ENCODE measurements around the gene PPP1R15A. TPM values are rescaled to one million over a fixed set of nuclear protein-coding genes. Genes with fewer than 3 reads are reported as not detected.
"Not testable (repeated sequence)": the region's sequence is repeated elsewhere in the genome, so short reads cannot be mapped to it uniquely, and the experiment has no call there.

The PPP1R15A gene
- total RNA-seq, 1 experiment from 2014 or later = 41.2 TPM

DNA sequence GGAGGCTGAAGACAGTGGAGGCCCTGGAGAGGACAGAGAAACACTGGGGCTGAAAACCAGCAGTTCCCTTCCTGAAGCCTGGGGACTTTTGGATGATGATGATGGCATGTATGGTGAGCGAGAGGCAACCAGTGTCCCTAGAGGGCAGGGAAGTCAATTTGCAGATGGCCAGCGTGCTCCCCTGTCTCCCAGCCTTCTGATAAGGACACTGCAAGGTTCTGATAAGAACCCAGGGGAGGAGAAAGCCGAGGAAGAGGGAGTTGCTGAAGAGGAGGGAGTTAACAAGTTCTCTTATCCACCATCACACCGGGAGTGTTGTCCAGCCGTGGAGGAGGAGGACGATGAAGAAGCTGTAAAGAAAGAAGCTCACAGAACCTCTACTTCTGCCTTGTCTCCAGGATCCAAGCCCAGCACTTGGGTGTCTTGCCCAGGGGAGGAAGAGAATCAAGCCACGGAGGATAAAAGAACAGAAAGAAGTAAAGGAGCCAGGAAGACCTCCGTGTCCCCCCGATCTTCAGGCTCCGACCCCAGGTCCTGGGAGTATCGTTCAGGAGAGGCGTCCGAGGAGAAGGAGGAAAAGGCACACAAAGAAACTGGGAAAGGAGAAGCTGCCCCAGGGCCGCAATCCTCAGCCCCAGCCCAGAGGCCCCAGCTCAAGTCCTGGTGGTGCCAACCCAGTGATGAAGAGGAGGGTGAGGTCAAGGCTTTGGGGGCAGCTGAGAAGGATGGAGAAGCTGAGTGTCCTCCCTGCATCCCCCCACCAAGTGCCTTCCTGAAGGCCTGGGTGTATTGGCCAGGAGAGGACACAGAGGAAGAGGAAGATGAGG lies 1.5 kb downstream of the PPP1R15A start:
- peaks cover 33% of the 10 kb centered on the region for H3K4me1 ChIP-seq (ENCODE audit: insufficient read depth, low read length, poor library complexity, severe bottlenecking)
- POLR2A ChIA-PET (ENCODE audit: low non-redundant PET) = no interaction called here
- H3K9me3 ChIP-seq (ENCODE audit: low read depth, low read length, poor library complexity, severe bottlenecking) = no peaks in the 10 kb centered on the region
- BruUV-seq (replicated peaks) = no TSS peak
- peaks cover 32% of the 10 kb centered on the region for H3K36me3 ChIP-seq (ENCODE audit: insufficient read depth, low read length, poor library complexity, severe bottlenecking)
- TF ChIP-seq, protein P1, sequence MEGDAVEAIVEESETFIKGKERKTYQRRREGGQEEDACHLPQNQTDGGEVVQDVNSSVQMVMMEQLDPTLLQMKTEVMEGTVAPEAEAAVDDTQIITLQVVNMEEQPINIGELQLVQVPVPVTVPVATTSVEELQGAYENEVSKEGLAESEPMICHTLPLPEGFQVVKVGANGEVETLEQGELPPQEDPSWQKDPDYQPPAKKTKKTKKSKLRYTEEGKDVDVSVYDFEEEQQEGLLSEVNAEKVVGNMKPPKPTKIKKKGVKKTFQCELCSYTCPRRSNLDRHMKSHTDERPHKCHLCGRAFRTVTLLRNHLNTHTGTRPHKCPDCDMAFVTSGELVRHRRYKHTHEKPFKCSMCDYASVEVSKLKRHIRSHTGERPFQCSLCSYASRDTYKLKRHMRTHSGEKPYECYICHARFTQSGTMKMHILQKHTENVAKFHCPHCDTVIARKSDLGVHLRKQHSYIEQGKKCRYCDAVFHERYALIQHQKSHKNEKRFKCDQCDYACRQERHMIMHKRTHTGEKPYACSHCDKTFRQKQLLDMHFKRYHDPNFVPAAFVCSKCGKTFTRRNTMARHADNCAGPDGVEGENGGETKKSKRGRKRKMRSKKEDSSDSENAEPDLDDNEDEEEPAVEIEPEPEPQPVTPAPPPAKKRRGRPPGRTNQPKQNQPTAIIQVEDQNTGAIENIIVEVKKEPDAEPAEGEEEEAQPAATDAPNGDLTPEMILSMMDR (conservative IDR thresholded peaks at IDR 0.05; ENCODE audit: low read depth, low read length) = no peak
- TF ChIP-seq EZH2 (IDR thresholded peaks at IDR 0.05; ENCODE audit: borderline replicate concordance, low read depth, low read length, poor library complexity, severe bottlenecking) = no peak
- intact Hi-C loops (cut with micrococcal nuclease; ENCODE audit: unreplicated experiment) = loop anchor here (10.0 kb wide), 1 partner anchor 91 kb away; the partner anchor contains the start of gene FTL
- H3K27me3 ChIP-seq (replicated peaks; ENCODE audit: insufficient read depth, low read depth, low read length, poor library complexity) = no peaks in the 10 kb centered on the region
- CTCF ChIA-PET = no interaction called here
- peak overlapping the region; percentile 99 for H3K27ac ChIP-seq (ENCODE audit: low read depth, low read length, poor library complexity, severe bottlenecking)
- H3K4me3 ChIP-seq (ENCODE audit: low read depth, low read length, poor library complexity, severe bottlenecking) = peak overlapping the region; percentile 91
- DNase-seq (ENCODE audit: low spot score) = no peak

- no TSS peak for BruUV-seq (replicated peaks)
- no peak for DNase-seq (ENCODE audit: low spot score)
- POLR2A ChIA-PET (ENCODE audit: low non-redundant PET) = interaction anchor here (0.7 kb wide), 1 partner anchor 25 kb away, joined by 7 read pairs; the partner anchor contains the start of gene NUCB1
- TF ChIP-seq, protein P1 (conservative IDR thresholded peaks at IDR 0.05; ENCODE audit: low read depth, low read length) = no peak
- TF ChIP-seq EZH2 (IDR thresholded peaks at IDR 0.05; ENCODE audit: borderline replicate concordance, low read depth, low read length, poor library complexity, severe bottlenecking) = no peak
- intact Hi-C loops (cut with micrococcal nuclease; ENCODE audit: unreplicated experiment) = loop anchor here (10.0 kb wide), 1 partner anchor 90 kb away; the partner anchor contains the start of gene FTL
- peaks cover 30% of the 10 kb centered on the region for H3K4me1 ChIP-seq (ENCODE audit: insufficient read depth, low read length, poor library complexity, severe bottlenecking)
- H3K4me3 ChIP-seq (ENCODE audit: low read depth, low read length, poor library complexity, severe bottlenecking) = peak overlapping the region; percentile 91
- peak overlapping the region; percentile 99 for H3K27ac ChIP-seq (ENCODE audit: low read depth, low read length, poor library complexity, severe bottlenecking)
- no peaks in the 10 kb centered on the region for H3K9me3 ChIP-seq (ENCODE audit: low read depth, low read length, poor library complexity, severe bottlenecking)
- H3K36me3 ChIP-seq (ENCODE audit: insufficient read depth, low read length, poor library complexity, severe bottlenecking) = peaks cover 32% of the 10 kb centered on the region
- no peaks in the 10 kb centered on the region for H3K27me3 ChIP-seq (replicated peaks; ENCODE audit: insufficient read depth, low read depth, low read length, poor library complexity)
- CTCF ChIA-PET = no interaction called here
These were observed 2.3 kb downstream of the PPP1R15A start for GRCh38 chr19:48874303-48875135.

- not testable (repeated sequence) for H3K27me3 ChIP-seq (replicated peaks; ENCODE audit: insufficient read depth, low read depth, low read length, poor library complexity); BruUV-seq (replicated peaks); DNase-seq (ENCODE audit: low spot score); H3K9me3 ChIP-seq (ENCODE audit: low read depth, low read length, poor library complexity, severe bottlenecking)
- intact Hi-C loops (cut with micrococcal nuclease; ENCODE audit: unreplicated experiment) = loop anchor here (10.0 kb wide), 1 partner anchor 88 kb away; the partner anchor contains the start of gene FTL
- H3K27ac ChIP-seq (ENCODE audit: low read depth, low read length, poor library complexity, severe bottlenecking) = peak overlapping the region; percentile 99
- CTCF ChIA-PET = interaction anchor here (0.6 kb wide), 1 partner anchor 33 kb away, joined by 3 read pairs; no protein-coding TSS in a partner anchor
- H3K36me3 ChIP-seq (ENCODE audit: insufficient read depth, low read length, poor library complexity, severe bottlenecking) = peaks cover 32% of the 10 kb centered on the region
- POLR2A ChIA-PET (ENCODE audit: low non-redundant PET) = interaction anchor here (0.6 kb wide), 1 partner anchor 24 kb away, joined by 3 read pairs; no protein-coding TSS in a partner anchor
- peaks cover 30% of the 10 kb centered on the region for H3K4me1 ChIP-seq (ENCODE audit: insufficient read depth, low read length, poor library complexity, severe bottlenecking)
- peak overlapping the region; percentile 91 for H3K4me3 ChIP-seq (ENCODE audit: low read depth, low read length, poor library complexity, severe bottlenecking)
These were observed 4.1 kb downstream of the PPP1R15A start for GRCh38 chr19:48876043-48876981.
